SK-N-SH (cell line): ENCODE data around the gene FRAS1. TPM values are rescaled to one million over a fixed set of nuclear protein-coding genes. Genes with fewer than 3 reads are reported as not detected.

Experiments
- CTCF ChIA-PET: fragments of 300-600, 350-600 bp; formaldehyde crosslinking; extraction: SDS; loops from one replicate; lab custom pipeline; 2021; lab: Yijun Ruan, JAX
- POLR2A ChIA-PET: fragments of 350-600 bp; sonication (Branson Sonifier 250); formaldehyde crosslinking; extraction: SDS; loops from one replicate; lab custom pipeline; 2020; ENCODE audit warnings: antibody characterized with exemption, inconsistent platforms; lab: Yijun Ruan, JAX
- DNase-seq: peaks from one replicate; pipeline ENCODE4 v3.0.0; 2012
- H2AFZ ChIP-seq: fragments of 200-600 bp; sonication (generic); 2 replicates; pipeline ENCODE4 v1.8.1; 2016; ENCODE audit warnings: antibody characterized with exemption, mild to moderate bottlenecking, low read depth
- H3F3A ChIP-seq: fragments of 200-600 bp; sonication (generic); replicated peaks from 2 replicates; pipeline ENCODE3; 2016; ENCODE audit warnings: antibody characterized with exemption, mild to moderate bottlenecking; ENCODE audit not compliant: insufficient read depth
- H3K27ac ChIP-seq, 2 experiments: fragments of 200-500 bp in 1 of 2; fragments of 200-600 bp in 1 of 2; sonication (Bioruptor generic) in 1 of 2; sonication (generic), shearing (Covaris generic) in 1 of 2; 2 replicates each; pipeline versions ENCODE4 v1.5.1 to v1.6.1; 2014 to 2016; ENCODE audit warnings: low read depth in 2 of 2, inconsistent platforms in 1 of 2, low read length in 1 of 2, mild to moderate bottlenecking in 1 of 2, mixed read lengths in 1 of 2
- H3K27me3 ChIP-seq: fragments of 200-600 bp; sonication (generic), shearing (Covaris generic); 2 replicates; pipeline ENCODE4 v1.6.1; 2016; ENCODE audit warnings: mixed run types; ENCODE audit not compliant: insufficient read depth
- H3K36me3 ChIP-seq, 2 experiments: fragments of 200-500 bp in 1 of 2; fragments of 200-600 bp in 1 of 2; sonication (Bioruptor generic) in 1 of 2; sonication (generic) in 1 of 2; replicated peaks in 1 of 2; 2 replicates each; pipeline versions ENCODE3 to v1.5.1; 2014 to 2016; ENCODE audit warnings: low read length in 1 of 2, mild to moderate bottlenecking in 1 of 2; ENCODE audit not compliant: insufficient read depth in 2 of 2, control insufficient read depth in 1 of 2
- H3K4me1 ChIP-seq, 2 experiments: fragments of 200-500 bp in 1 of 2; fragments of 200-600 bp in 1 of 2; sonication (Bioruptor generic) in 1 of 2; sonication (generic), shearing (Covaris generic) in 1 of 2; 2 replicates each; pipeline versions ENCODE4 v1.5.1 to v1.6.1; 2014 to 2016; ENCODE audit warnings: low read depth in 1 of 2, low read length in 1 of 2, mixed run types in 1 of 2; ENCODE audit not compliant: insufficient read depth in 2 of 2, control insufficient read depth in 1 of 2
- H3K4me2 ChIP-seq: fragments of 200-600 bp; sonication (generic), shearing (Covaris generic); 2 replicates; pipeline ENCODE4 v1.6.1; 2017; ENCODE audit warnings: mixed run types
- H3K4me3 ChIP-seq, 2 experiments: fragments of 200-500 bp in 1 of 2; fragments of 200-600 bp in 1 of 2; sonication (Bioruptor generic) in 1 of 2; sonication (generic), shearing (Covaris generic) in 1 of 2; 2 replicates each; pipeline versions ENCODE4 v1.5.1 to v1.8.1; 2014 to 2016; ENCODE audit warnings: low read depth in 2 of 2, inconsistent platforms in 1 of 2, low read length in 1 of 2, mild to moderate bottlenecking in 1 of 2, mixed read lengths in 1 of 2, moderate library complexity in 1 of 2
- H3K79me2 ChIP-seq: fragments of 200-600 bp; sonication (generic); 2 replicates; pipeline ENCODE4 v1.8.1; 2017; ENCODE audit warnings: mild to moderate bottlenecking; ENCODE audit not compliant: insufficient read depth
- H3K9ac ChIP-seq: fragments of 200-600 bp; sonication (generic); 2 replicates; pipeline ENCODE4 v1.6.1; 2017; ENCODE audit warnings: mixed run types
- H3K9me2 ChIP-seq: fragments of 200-600 bp; sonication (generic); 2 replicates; pipeline ENCODE4 v1.6.1; 2017; ENCODE audit warnings: mixed run types
- H3K9me3 ChIP-seq: fragments of 200-600 bp; sonication (generic); 2 replicates; pipeline ENCODE4 v1.6.1; 2017; ENCODE audit warnings: mixed run types, mild to moderate bottlenecking, moderate library complexity
- H4K20me1 ChIP-seq: fragments of 200-600 bp; sonication (generic); 2 replicates; pipeline ENCODE4 v1.6.1; 2017; ENCODE audit warnings: mild to moderate bottlenecking, mixed run types; ENCODE audit not compliant: insufficient read depth
- CHD2 ChIP-seq: fragments of 150-350 bp; IDR thresholded peaks from 2 replicates; pipeline ENCODE4 v1.6.1; 2018; ENCODE audit warnings: low read length; ENCODE audit not compliant: partially characterized antibody
- CTCF ChIP-seq: fragments of 200-600 bp; sonication (generic); IDR thresholded peaks from 2 replicates; pipeline ENCODE4 v1.6.1; 2017; ENCODE audit warnings: antibody characterized with exemption, mild to moderate bottlenecking, moderate library complexity
- ELF1 ChIP-seq: IDR thresholded peaks from 2 replicates; pipeline ENCODE4 v1.4.0; 2012
- EP300 ChIP-seq, 2 experiments: IDR thresholded peaks; 2 replicates each; pipeline versions ENCODE4 v1.4.0 to v1.6.1; 2012; ENCODE audit warnings: borderline replicate concordance in 1 of 2, low read depth in 1 of 2, low read length in 1 of 2
- EZH2phosphoT487 ChIP-seq: fragments of 200-600 bp; sonication (generic); IDR thresholded peaks from 2 replicates; pipeline ENCODE4 v1.6.1; 2017; ENCODE audit warnings: low read depth, mixed run types, mild to moderate bottlenecking, antibody characterized with exemption, moderate library complexity, borderline replicate concordance
- FOXM1 ChIP-seq: IDR thresholded peaks from 2 replicates; pipeline ENCODE4 v1.4.0; 2012; ENCODE audit warnings: low read depth, mild to moderate bottlenecking
- GABPA ChIP-seq: IDR thresholded peaks from 2 replicates; pipeline ENCODE4 v1.4.0; 2012; ENCODE audit warnings: low read depth, mild to moderate bottlenecking
- IRF3 ChIP-seq: fragments of 150-350 bp; IDR thresholded peaks from 2 replicates; pipeline ENCODE4 v1.6.1; 2016; ENCODE audit warnings: mild to moderate bottlenecking, low read depth, low read length
- NFIC ChIP-seq: IDR thresholded peaks from 2 replicates; pipeline ENCODE4 v1.4.0; 2012; ENCODE audit warnings: borderline replicate concordance
- PBX3 ChIP-seq: IDR thresholded peaks from 2 replicates; pipeline ENCODE4; 2012
- POLR2AphosphoS5 ChIP-seq: IDR thresholded peaks from 2 replicates; pipeline ENCODE4 v1.6.1; 2012; ENCODE audit warnings: low read depth, low read length
- RAD21 ChIP-seq: IDR thresholded peaks from 2 replicates; pipeline ENCODE4 v1.6.1; 2012; ENCODE audit warnings: mild to moderate bottlenecking, low read length
- RCOR1 ChIP-seq: fragments of 150-350 bp; IDR thresholded peaks from 2 replicates; pipeline ENCODE4 v1.6.1; 2017; ENCODE audit warnings: antibody characterized with exemption, low read length
- REST ChIP-seq: IDR thresholded peaks from 2 replicates; pipeline ENCODE4 v1.6.1; 2012; ENCODE audit warnings: mild to moderate bottlenecking, low read depth, low read length, moderate library complexity
- RFX5 ChIP-seq: IDR thresholded peaks from 2 replicates; pipeline ENCODE4 v1.6.1; 2012; ENCODE audit warnings: mild to moderate bottlenecking, improper control_type of control experiment, low read length
- SIN3A ChIP-seq: IDR thresholded peaks from 2 replicates; pipeline ENCODE4 v1.6.1; 2012; ENCODE audit warnings: low read depth, mild to moderate bottlenecking, low read length, moderate library complexity, borderline replicate concordance
- TEAD4 ChIP-seq: IDR thresholded peaks from 2 replicates; pipeline ENCODE4 v1.4.0; 2012; ENCODE audit warnings: mild to moderate bottlenecking, borderline replicate concordance; ENCODE audit not compliant: insufficient read depth
- USF2 ChIP-seq: fragments of 150-350 bp; IDR thresholded peaks from 2 replicates; pipeline ENCODE4 v1.6.1; 2017; ENCODE audit warnings: antibody characterized with exemption, low read length, low read depth, borderline replicate concordance
- YY1 ChIP-seq: IDR thresholded peaks from 2 replicates; pipeline ENCODE4 v1.4.0; 2012; ENCODE audit warnings: low read depth, mild to moderate bottlenecking
- ZBTB33 ChIP-seq: IDR thresholded peaks from 2 replicates; pipeline ENCODE4 v1.4.0; 2012; ENCODE audit warnings: low read depth, borderline replicate concordance
- WGBS: methylation state at CpG from one replicate; pipeline ENCODE4 v1.1.6; 2017; ENCODE audit warnings: low lambda C conversion rate; 5-methylcytosine and 5-hydroxymethylcytosine counted together
- polyA plus RNA-seq, 3 experiments: library from polyadenylated mRNA; depleted of rRNA; stranded (reverse); fragments of >200 nt; gene quantifications; 2 replicates each; pipeline ENCODE4 v1.2.3, GENCODE V29; 2012

Gene FRAS1
- polyA plus RNA-seq, 1 of the 3 experiments (the other 2 are of a cell fraction): 8.3 TPM

GRCh38 chr4:78345237-78345636, 288.1 kb downstream of the FRAS1 start (continued):
- no peak for TF ChIP-seq ZBTB33
- TF ChIP-seq EZH2phosphoT487: no peak
- TF ChIP-seq RCOR1: no peak
- no peak for TF ChIP-seq POLR2AphosphoS5
- TF ChIP-seq FOXM1: no peak
- no peak for TF ChIP-seq YY1

- H3K9ac ChIP-seq: no peak overlapping the region
- no peak overlapping the region for H3K4me2 ChIP-seq
- H3K4me1 ChIP-seq: peaks cover 0 to 8% of the 10 kb centered on the region in 2 experiments; a peak in 1 of 4 replicates
- H3F3A ChIP-seq: peaks cover 4% of the 10 kb centered on the region
- 86% methylated on average over 5 of the region's 5 CpGs for WGBS
- no peaks in the 10 kb centered on the region for H4K20me1 ChIP-seq
- CTCF ChIA-PET: interaction anchor here (0.7 kb wide), 1 partner anchor 8 kb away, joined by 3 read pairs; no protein-coding TSS in a partner anchor
- H3K27ac ChIP-seq: no peak overlapping the region
- H2AFZ ChIP-seq: no peak overlapping the region
- H3K27me3 ChIP-seq: no peaks in the 10 kb centered on the region
- TF ChIP-seq PBX3 (no peak), ELF1 (no peak), USF2 (no peak), TEAD4 (no peak), NFIC (no peak), GABPA (no peak), RCOR1 (no peak), IRF3 (no peak), RFX5 (no peak), REST (no peak), YY1 (no peak), CTCF (no peak), SIN3A (no peak), CHD2 (no peak), RAD21 (no peak), EP300 (IDR thresholded peaks at IDR 0.05; ENCODE audit: borderline replicate concordance in 1 of 2, low read depth in 1 of 2, low read length in 1 of 2) (no peak)
- peaks cover 4% of the 10 kb centered on the region; the same call in 1 of the 2 replicates for H3K9me3 ChIP-seq
- H3K9me2 ChIP-seq: no peaks in the 10 kb centered on the region
- H3K4me3 ChIP-seq: no peak overlapping the region
- H3K36me3 ChIP-seq: peaks cover 10 to 13% of the 10 kb centered on the region in 2 experiments
- DNase-seq: no peak
- POLR2A ChIA-PET: no interaction called here
- H3K79me2 ChIP-seq: no peaks in the 10 kb centered on the region
Observed at GRCh38 chr4:78346222-78346621, 289.1 kb downstream of the FRAS1 start.
